ENCODE results near the gene ATP9B.

Gene ATP9B

GRCh38 chr18:79274823-79275222, 205.6 kb downstream of the ATP9B start:
- no peak for TF ChIP-seq SIN3A (IDR thresholded peaks at IDR 0.05; ENCODE audit: borderline replicate concordance, insufficient read depth, low read length)

DNA sequence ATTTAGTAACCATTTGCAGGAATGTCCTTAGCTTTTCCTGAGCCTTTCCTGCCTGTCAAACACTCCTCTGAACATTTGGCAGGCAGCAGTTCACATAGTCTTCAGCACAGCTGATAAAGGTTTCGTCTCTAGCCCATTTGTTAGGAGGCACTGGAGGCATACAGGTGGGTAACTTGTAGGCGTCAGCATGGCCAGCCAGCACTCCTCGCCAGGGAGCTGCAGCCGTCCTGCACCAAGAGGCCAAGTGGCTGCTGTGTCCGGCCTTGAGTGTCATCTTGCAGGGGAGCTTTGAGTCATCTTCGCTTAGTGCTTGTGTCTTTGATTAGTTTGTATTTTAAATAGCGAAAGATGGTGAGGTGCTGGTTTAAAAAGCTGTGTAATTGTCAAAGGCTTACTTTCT, 206.3 kb downstream of the ATP9B start:
- TF ChIP-seq TAF1 (IDR thresholded peaks at IDR 0.05; ENCODE audit: borderline replicate concordance, insufficient read depth, low read length) (no peak), FOXP2 (optimal IDR thresholded peaks at IDR 0.05; ENCODE audit: borderline replicate concordance, extremely low read depth, extremely low read length, insufficient read depth) (no peak), POLR2AphosphoS5 (IDR thresholded peaks at IDR 0.05; ENCODE audit: low read depth, low read length) (no peak), SIN3A (IDR thresholded peaks at IDR 0.05; ENCODE audit: borderline replicate concordance, insufficient read depth, low read length) (no peak)
- TF ChIP-seq, protein P1, sequence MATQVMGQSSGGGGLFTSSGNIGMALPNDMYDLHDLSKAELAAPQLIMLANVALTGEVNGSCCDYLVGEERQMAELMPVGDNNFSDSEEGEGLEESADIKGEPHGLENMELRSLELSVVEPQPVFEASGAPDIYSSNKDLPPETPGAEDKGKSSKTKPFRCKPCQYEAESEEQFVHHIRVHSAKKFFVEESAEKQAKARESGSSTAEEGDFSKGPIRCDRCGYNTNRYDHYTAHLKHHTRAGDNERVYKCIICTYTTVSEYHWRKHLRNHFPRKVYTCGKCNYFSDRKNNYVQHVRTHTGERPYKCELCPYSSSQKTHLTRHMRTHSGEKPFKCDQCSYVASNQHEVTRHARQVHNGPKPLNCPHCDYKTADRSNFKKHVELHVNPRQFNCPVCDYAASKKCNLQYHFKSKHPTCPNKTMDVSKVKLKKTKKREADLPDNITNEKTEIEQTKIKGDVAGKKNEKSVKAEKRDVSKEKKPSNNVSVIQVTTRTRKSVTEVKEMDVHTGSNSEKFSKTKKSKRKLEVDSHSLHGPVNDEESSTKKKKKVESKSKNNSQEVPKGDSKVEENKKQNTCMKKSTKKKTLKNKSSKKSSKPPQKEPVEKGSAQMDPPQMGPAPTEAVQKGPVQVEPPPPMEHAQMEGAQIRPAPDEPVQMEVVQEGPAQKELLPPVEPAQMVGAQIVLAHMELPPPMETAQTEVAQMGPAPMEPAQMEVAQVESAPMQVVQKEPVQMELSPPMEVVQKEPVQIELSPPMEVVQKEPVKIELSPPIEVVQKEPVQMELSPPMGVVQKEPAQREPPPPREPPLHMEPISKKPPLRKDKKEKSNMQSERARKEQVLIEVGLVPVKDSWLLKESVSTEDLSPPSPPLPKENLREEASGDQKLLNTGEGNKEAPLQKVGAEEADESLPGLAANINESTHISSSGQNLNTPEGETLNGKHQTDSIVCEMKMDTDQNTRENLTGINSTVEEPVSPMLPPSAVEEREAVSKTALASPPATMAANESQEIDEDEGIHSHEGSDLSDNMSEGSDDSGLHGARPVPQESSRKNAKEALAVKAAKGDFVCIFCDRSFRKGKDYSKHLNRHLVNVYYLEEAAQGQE (IDR thresholded peaks at IDR 0.05; ENCODE audit: insufficient read depth in 1 of 2, low read depth in 2 of 2, low read length in 2 of 2) = no peak

GRCh38 chr18:79275992-79276391, 206.8 kb downstream of the ATP9B start:
- no peak for TF ChIP-seq FOXP2 (optimal IDR thresholded peaks at IDR 0.05; ENCODE audit: borderline replicate concordance, extremely low read depth, extremely low read length, insufficient read depth)
- TF ChIP-seq, protein P1 (IDR thresholded peaks at IDR 0.05; ENCODE audit: insufficient read depth in 1 of 2, low read depth in 2 of 2, low read length in 2 of 2) = no peak
- no peak for TF ChIP-seq SIN3A (IDR thresholded peaks at IDR 0.05; ENCODE audit: borderline replicate concordance, insufficient read depth, low read length)
- no peak for TF ChIP-seq TAF1 (IDR thresholded peaks at IDR 0.05; ENCODE audit: borderline replicate concordance, insufficient read depth, low read length)
- no peak for TF ChIP-seq POLR2AphosphoS5 (IDR thresholded peaks at IDR 0.05; ENCODE audit: low read depth, low read length)

GRCh38 chr18:79278896-79279295, 209.7 kb downstream of the ATP9B start:
- TF ChIP-seq, protein P1 (IDR thresholded peaks at IDR 0.05; ENCODE audit: insufficient read depth in 1 of 2, low read depth in 2 of 2, low read length in 2 of 2) = no peak
- TF ChIP-seq FOXP2 (optimal IDR thresholded peaks at IDR 0.05; ENCODE audit: borderline replicate concordance, extremely low read depth, extremely low read length, insufficient read depth) = no peak
- no peak for TF ChIP-seq POLR2AphosphoS5 (IDR thresholded peaks at IDR 0.05; ENCODE audit: low read depth, low read length)
- no peak for TF ChIP-seq TAF1 (IDR thresholded peaks at IDR 0.05; ENCODE audit: borderline replicate concordance, insufficient read depth, low read length)
- TF ChIP-seq SIN3A (IDR thresholded peaks at IDR 0.05; ENCODE audit: borderline replicate concordance, insufficient read depth, low read length) = no peak

GRCh38 chr18:79283131-79283810, 214.1 kb downstream of the ATP9B start:
- no peak for TF ChIP-seq TAF1 (IDR thresholded peaks at IDR 0.05; ENCODE audit: borderline replicate concordance, insufficient read depth, low read length)
- no peak for TF ChIP-seq POLR2AphosphoS5 (IDR thresholded peaks at IDR 0.05; ENCODE audit: low read depth, low read length)
- TF ChIP-seq, protein P1 (IDR thresholded peaks at IDR 0.05; ENCODE audit: insufficient read depth in 1 of 2, low read depth in 2 of 2, low read length in 2 of 2) = no peak
- TF ChIP-seq FOXP2 (optimal IDR thresholded peaks at IDR 0.05; ENCODE audit: borderline replicate concordance, extremely low read depth, extremely low read length, insufficient read depth) = no peak
